NCI-H1092 treated with DMSO at 0.1 percent for 48 hours (cell line): ENCODE data around the gene FAM186B.

Source experiments
- DNase-seq: peaks from one replicate; lab custom pipeline; 2025; lab: John Stamatoyannopoulos, UW

The FAM186B gene

GRCh38 chr12:49537752-49538509 lies 67.5 kb downstream of the FAM186B start:
- no peak for DNase-seq
